Right lobe of liver (tissue), 4 donors: ENCODE data around the gene GBP1.

Experiments used
- CTCF ChIP-seq, 4 donors: fragments of 200-600 bp in 3 of 4; fragments of 450-650 bp in 1 of 4; IDR thresholded peaks; one replicate each; pipeline versions ENCODE4 v1.5.1 to v1.8.0; 2016 to 2022; ENCODE audit warnings: antibody characterized with exemption in 4 of 4, mild to moderate bottlenecking in 2 of 4
- POLR2A ChIP-seq: fragments of 450-650 bp; IDR thresholded peaks from one replicate; pipeline ENCODE4 v1.6.1; 2017; ENCODE audit warnings: antibody characterized with exemption, mild to moderate bottlenecking
- donor health status: DM: no; HTN: no; CAD: no.
- donor health status: DM: no; HTN: no; CAD: no.
- donor health status: DM: no; HTN: yes; CAD: no.

GRCh38 chr1:89068291-89068690, 3.3 kb upstream of the GBP1 start:
- TF ChIP-seq POLR2A (no peak), CTCF (IDR thresholded peaks at IDR 0.05) (no peak)
